HG02970 (cell line): Measurements from ENCODE around the gene MRPL36.
"Not testable (repeated sequence)": the region's sequence is repeated elsewhere in the genome, so short reads cannot be mapped to it uniquely, and the experiment has no call there.

Experiments used
- ATAC-seq: cut with Tn5 transposase; IDR thresholded peaks from one replicate; pipeline ENCODE4 v1.9.1; 2021; ENCODE audit warnings: mild to moderate bottlenecking, moderate library complexity, moderate number of reproducible peaks; ENCODE audit not compliant: unreplicated experiment, low FRiP score

The MRPL36 gene

DNA sequence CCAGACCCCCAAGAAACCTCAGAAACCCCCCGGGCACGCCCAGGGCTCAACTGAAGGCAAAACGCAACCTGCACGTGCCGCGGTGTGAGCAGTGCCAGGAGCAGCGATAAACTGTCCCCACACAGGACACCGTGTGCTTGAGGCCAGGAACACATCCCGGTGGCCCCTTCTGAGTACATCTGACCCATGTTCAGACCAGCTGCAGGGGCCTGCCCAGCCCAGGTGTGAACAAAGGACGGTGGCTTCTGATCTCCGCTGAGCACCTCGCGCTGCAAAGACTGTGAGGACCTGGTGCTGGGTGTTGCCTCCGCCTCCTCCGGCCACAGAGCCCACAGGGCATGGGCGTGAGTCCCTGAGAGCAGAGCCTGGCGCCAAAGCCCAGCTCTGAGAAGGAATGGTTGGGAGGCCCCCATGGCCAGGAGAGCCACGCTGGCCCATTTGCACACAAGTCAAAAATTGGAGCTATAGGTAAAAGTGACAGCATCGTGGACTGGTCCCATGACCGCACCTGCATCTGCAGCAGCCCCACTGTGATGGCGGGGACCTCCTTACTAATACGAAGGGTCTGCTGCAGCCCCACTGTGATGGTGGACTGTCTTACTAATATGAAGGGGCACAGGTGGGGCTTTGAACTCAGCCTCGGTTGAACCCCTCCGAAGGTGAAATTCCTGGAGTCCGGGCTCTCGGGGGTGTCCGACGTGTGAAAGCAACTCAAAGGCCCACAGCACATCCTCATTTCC, 33.0 kb upstream of the MRPL36 start:
- no peak for ATAC-seq

GRCh38 chr5:1831677-1832313, 32.2 kb upstream of the MRPL36 start:
- no peak for ATAC-seq

DNA sequence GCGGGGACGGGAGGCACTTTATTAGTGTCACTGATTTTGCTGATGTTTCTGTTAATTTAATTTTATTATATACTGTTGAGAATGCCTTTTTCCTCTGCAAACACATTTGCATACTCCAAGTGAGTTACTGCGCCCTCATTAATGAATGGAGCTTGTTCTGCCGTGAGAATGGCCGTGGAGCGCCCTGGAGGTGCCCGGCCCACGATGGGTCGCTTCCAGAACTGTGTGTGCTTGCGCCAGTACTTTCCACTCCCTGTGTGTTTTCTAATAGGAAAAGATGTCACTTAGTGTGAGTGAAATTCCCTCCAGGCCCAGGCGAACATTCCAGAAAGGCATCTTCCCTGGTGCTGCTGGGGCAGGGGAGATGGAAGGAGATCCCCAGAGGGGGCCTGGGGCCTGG, 31.6 kb upstream of the MRPL36 start:
- ATAC-seq, result no peak

DNA sequence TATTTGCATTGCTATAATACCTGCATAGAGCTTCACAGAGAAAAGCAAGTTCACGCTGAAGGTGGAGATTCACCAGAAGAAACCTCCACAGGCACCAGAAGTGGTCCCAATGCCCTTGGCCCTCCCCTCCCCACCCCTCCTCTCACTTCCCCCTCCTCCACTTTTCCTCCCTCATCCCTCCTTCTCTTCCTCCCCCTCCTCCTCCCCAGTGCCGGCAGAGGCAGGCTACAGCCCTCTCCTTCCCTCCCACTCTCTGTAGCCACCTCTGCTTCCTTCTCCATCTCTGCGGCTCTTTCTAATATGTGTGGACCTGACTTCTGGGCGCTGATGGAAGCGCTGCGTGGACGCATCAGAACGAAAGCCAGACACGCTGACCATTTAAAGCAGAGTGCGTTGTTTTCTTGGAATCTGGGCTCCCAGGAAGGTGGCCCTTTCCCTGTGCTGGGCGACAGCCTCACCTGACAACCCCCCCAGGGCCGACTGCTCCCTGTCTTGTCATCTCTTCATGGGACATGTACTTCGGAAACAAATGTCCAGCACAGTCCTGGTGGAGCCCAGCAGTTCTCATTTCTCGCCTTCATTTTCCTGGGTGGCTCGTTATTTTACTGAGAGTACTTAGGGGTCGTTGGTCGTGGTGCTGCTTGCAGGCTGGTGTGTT, 31.1 kb upstream of the MRPL36 start:
- ATAC-seq, result no peak

DNA sequence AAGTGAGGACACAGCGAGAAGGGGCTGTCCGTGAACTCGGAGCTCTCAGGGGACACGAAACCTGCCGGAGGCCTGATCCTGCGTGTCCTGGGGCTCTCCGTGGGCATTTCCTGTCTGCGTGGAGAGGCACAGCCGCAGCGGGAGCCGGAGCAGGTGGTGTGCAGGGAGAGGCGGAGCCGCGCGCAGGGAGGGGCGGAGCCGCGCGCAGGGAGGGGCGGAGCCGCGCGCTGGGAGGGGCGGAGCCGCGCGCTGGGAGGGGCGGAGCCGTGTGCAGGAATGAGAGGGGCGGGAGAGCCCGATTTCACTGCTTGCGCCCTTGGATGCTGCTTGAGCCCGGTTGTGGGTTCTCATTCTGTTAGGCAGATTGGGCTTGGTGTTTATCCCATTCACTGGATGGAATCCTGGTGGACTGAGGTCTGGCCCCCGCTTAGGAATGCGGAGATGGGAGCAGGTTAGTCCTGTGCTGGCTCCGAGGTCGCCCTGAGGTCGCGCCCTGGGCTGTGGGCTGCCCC, 28.3 kb upstream of the MRPL36 start:
- ATAC-seq, result no peak

DNA sequence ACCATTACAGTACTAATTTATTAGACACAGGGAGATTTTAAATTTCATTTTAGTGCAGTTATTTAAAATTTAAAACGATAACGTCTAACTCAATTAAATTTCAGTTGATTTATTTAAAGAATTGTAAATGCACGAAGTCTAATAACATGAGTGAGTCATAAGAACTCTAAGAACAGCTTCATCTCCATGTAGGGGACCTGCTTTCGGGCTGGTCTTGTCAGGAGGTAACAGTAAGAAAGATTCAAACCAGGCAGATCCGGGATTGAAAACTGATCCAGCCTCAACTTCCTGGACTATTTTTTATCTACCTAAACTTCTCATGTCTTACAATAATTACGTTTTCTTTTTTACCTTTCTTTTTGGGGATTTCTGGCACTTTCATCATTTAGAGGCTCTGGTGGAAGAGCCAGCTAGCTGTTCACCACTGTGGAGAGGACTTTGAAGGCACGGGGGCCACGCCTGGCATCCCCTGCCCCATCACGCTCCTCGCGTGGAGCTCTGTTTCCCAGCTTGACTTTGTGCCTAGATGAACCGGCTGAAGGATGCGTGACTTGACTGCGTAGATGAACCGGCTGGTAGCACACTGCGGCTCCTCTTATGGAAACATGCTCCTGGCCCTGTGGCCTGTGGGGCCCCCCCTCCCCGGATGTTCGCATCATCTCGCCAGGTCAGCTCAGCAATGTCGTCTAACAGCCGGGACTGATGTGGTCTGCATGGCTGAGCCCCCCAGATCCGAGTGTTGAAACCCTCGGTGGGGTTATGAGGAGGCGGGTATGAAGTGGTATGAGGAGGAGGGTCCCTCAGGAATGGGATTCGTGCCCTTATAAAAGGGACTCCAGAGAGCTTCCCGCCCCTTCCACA, 27.6 kb upstream of the MRPL36 start:
- ATAC-seq, result no peak

- ATAC-seq, result no peak
These were observed 26.8 kb upstream of the MRPL36 start for GRCh38 chr5:1826235-1826980.

DNA sequence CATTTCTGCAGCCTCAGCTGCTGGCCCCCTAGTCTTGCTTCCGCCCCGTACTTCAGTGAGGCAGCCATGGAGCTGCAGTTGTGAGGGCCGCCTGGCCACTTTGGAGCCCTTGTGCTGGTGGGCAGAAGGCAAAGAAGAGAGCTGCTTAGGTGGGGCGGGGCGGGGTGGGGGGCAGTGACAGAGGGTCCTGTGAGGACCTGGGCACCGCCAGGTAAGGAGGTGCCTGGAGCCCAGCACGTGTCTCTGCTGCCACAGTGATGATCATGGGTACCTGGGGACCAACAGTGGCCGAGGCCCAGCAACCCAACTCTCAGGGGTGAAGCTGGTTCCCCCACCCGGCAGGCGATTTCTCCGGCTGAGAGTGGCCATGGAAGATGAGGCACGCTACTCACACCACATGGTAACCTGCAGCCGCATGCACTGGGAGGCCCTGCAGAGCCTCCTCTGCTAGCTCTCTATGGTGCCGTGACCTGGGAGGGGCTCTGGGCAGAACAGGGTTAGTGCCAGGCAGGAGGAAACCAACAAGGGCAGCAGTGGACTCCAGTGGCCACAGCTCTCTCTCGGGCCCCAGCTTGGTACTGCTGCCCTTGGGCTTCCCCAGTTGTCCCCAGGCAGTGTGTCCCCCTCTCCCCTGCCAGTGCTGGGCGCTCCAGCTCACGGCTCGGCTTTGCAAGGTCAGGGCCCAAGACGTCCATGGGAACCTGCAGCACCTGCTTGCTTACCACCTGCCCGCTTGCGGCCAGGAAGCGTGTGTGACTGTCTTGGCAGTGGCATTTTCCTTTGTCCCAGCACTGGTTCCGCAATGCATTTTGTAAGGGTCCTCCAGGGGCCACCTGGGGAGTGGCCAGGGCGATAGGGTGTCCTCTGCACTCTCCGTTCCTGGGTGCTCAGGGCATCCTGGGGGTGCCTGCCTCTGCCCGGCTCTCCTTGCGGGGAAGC, 25.5 kb upstream of the MRPL36 start:
- ATAC-seq, result no peak

GRCh38 chr5:1824109-1824821, 24.6 kb upstream of the MRPL36 start:
- ATAC-seq, result no peak

DNA sequence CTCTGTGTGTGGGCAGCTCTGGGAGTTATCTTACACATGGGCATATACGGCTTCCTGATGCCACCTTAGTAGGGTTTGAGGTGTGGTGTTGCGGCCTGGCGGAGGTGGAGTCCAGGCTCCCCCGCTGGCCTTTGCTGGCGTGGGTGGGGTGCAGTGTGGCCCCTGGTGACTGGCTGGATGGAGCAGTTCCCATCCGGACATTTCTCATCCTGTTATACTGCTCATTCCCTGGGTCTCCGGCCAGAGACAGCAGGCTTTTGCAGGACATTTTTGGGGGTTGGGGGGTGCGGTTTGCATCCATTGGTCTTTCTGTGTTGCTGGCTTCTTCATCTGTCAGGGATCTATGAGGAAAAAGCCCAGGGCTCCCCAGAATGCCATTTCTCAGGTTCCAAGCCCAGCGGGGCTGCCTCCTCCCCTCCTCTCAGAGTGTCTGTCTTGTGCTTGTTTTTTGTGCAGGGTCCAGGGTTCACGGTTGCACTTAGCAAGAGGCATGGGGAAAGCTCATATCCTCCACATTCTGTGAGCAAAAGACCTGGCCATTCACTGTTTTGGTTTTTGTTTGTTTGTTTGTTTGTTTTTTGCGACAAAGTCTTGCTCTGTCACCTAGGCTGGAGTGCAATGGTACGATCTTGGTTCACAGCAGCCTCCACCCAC, 23.9 kb upstream of the MRPL36 start:
- ATAC-seq, result no peak

DNA sequence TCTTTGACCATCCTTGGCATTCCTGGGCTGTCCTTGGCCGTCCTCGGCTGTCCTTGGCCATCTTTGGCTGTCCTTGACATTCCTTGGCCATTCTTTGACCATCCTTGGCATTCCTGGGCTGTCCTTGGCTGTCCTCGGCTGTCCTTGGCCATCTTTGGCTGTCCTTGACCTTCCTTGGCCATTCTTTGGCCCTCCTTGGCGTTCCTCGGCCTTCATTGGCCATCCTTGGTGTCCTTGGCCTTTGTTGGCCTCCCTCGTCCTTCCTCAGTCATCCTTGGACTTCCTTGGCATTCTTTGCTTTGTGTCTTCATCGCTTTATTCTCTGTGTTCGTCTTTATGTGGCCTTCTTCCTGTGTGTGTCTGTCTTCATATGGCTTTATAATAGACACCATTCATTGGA, 22.2 kb upstream of the MRPL36 start:
- ATAC-seq, result no peak

- ATAC-seq, result no peak
These were observed 21.3 kb upstream of the MRPL36 start for GRCh38 chr5:1820926-1821325.

DNA sequence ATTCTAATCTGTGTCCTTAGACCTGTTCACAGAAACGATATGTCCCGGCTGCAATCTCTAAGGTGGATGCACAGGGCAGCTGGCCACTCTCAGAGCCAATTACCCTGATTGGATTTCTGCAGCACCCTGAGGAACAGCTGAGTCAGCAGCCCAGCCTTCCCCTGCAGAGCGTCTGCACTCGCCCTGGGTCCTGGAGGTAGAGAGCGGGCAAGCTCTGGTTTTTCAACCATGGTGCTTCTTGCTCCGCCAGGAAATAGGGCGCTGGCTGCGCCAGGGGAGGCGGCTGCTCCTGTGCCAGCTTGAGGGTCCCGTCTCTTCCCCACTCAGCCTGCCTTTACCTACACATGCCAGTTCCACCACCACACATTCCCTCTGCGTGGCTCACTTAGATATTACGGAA, 20.7 kb upstream of the MRPL36 start:
- no peak for ATAC-seq

GRCh38 chr5:1819458-1819857, 19.8 kb upstream of the MRPL36 start:
- ATAC-seq, result no peak

DNA sequence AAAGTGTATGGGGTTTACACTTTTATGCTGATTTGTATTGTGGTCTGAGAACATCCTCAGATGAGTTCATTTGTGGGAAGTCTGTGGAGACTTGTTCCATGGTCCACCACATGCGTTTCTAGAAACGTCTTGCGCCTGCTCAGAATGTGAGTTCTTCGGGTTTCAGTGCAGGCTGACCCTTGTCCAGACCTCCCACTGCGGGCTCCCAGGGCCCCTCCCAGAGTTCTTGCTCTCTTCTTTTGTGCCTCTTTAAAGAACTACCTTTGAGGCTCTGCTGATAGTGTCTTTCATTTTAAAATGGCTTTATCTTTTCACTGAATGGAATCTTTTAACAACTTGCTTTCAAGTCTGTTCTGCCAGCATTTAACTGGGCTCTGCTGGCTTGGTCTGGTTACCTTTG, 19.1 kb upstream of the MRPL36 start:
- ATAC-seq, result no peak

DNA sequence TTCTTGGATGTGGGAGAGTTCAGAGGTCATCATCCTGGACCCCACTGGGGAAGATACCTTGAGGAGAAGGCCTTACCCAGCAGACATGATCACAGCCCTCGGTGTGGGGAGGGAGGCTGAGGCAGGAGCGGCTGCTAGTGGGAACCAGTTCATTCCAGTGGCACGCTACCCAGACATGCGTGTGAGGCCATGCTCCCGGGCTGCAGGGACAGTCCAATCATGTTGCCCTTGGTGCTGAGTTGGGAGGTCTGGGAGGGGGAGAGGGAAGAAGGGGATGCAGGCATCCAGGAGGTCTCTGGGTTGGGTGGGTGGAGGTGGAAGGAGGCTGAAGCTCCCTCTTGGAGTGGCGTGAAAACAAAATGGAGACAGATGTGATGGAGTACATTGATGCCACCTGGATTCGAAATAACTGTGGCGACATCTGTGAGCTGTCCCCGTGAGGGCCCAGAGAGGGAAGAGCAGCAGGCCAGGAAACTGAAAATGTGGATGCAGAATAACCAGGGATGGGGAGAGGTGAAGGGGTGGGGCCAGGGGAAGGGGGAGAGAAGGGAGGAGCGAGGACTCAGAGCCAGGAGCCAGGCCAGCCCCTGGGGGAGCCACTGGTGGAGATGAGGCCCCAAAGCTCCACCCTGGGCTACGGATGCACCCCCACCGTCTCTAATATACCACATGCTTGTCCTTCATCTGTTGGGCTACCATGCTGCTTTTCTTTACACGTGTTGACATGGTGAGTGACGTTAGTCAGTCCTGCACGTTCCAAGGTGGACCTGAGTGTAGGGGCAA, 17.8 kb upstream of the MRPL36 start:
- ATAC-seq, result no peak

GRCh38 chr5:1816495-1817089, 17.0 kb upstream of the MRPL36 start:
- not testable (repeated sequence) for ATAC-seq
